GM04504 (cell line): ENCODE results near the gene OTP.

Source experiments
- DNase-seq: peaks from one replicate; pipeline ENCODE4 v3.0.0-alpha.2; 2012; ENCODE audit warnings: low read depth

OTP gene

GRCh38 chr5:77640589-77641396, 2.3 kb upstream of the OTP start:
- no peak for DNase-seq

GRCh38 chr5:77638763-77639671, 504 bp upstream of the OTP start:
- no peak for DNase-seq

- DNase-seq: no peak
These were observed 1.1 kb downstream of the OTP start for GRCh38 chr5:77637170-77637997.

- no peak for DNase-seq
These were observed 1.8 kb downstream of the OTP start for GRCh38 chr5:77636641-77637169.

- no peak for DNase-seq
These were observed 2.4 kb downstream of the OTP start for GRCh38 chr5:77635917-77636640.

- DNase-seq: no peak
These were observed 3.2 kb downstream of the OTP start for GRCh38 chr5:77635067-77635916.

GRCh38 chr5:77633709-77634108, 4.8 kb downstream of the OTP start:
- DNase-seq: no peak

- DNase-seq: no peak
These were observed 5.3 kb downstream of the OTP start for GRCh38 chr5:77633207-77633675.

GRCh38 chr5:77632526-77633206, 5.8 kb downstream of the OTP start:
- no peak for DNase-seq

- DNase-seq: no peak
These were observed 8.3 kb downstream of the OTP start for GRCh38 chr5:77630114-77630680.

GRCh38 chr5:77629509-77630113, 8.9 kb downstream of the OTP start:
- no peak for DNase-seq

GRCh38 chr5:77628840-77629508, 9.5 kb downstream of the OTP start:
- no peak for DNase-seq

- no peak for DNase-seq
These were observed 10.4 kb downstream of the OTP start for GRCh38 chr5:77627869-77628674.

GRCh38 chr5:77623203-77623740, 15.2 kb downstream of the OTP start:
- DNase-seq: no peak

GRCh38 chr5:77621440-77621839, 17.1 kb downstream of the OTP start:
- DNase-seq: no peak

- DNase-seq: no peak
These were observed 18.1 kb downstream of the OTP start for GRCh38 chr5:77620405-77620804.

- DNase-seq: no peak
These were observed 21.6 kb downstream of the OTP start for GRCh38 chr5:77616920-77617319.
